ENCODE data around the gene BTRC. TPM values are rescaled to one million over a fixed set of nuclear protein-coding genes. Genes with fewer than 3 reads are reported as not detected.

Gene BTRC
- total RNA-seq, 1 experiment from 2014 or later = 12.2 TPM

DNA sequence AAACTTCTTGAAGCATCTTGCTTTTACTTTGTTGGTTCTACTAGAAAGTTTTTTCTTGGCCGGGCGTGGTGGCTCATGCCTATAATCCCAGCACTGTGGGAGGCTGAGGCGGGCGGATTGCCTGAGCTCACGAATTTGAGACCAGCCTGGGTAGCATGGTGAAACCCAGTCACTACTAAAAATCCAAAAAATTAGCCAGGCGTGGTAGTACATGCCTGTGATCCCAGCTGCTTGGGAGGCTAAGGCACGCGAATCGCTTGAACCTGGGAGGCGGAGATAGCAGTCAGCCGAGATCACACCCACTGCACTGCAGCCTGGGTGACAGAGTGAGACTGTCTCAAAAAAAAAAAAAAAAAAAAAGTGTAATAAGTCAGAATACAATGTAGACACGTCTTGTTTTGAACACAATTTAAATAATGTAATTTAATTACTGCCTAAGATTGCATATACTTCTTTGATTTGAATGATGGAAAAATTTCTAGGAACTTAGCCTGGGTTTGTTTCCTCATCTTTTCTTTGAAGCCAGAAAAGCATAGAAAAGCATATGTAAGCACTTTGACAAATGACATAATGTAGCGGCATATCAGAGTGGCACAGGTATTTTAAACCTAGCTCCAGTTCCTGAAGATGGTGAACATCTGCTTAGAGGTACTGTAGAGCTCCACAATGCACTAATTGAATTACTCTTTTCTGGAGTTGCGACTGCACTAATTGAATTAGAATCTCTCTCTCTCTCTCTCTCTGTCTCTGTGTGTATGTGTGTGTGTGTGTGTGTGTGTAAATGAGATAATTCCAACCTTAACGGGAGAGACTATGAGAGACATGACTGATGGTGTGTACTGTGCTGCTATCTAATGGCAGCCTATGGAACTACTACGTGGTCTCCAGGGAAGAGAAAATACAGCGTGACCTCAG is 87.8 kb downstream of the BTRC start:
- DNase-seq (ENCODE audit: extremely low read depth, low read depth) = peak; percentile 66

GRCh38 chr10:101442456-101442800 is 88.5 kb downstream of the BTRC start:
- no peak for DNase-seq (ENCODE audit: extremely low read depth, low read depth)

DNA sequence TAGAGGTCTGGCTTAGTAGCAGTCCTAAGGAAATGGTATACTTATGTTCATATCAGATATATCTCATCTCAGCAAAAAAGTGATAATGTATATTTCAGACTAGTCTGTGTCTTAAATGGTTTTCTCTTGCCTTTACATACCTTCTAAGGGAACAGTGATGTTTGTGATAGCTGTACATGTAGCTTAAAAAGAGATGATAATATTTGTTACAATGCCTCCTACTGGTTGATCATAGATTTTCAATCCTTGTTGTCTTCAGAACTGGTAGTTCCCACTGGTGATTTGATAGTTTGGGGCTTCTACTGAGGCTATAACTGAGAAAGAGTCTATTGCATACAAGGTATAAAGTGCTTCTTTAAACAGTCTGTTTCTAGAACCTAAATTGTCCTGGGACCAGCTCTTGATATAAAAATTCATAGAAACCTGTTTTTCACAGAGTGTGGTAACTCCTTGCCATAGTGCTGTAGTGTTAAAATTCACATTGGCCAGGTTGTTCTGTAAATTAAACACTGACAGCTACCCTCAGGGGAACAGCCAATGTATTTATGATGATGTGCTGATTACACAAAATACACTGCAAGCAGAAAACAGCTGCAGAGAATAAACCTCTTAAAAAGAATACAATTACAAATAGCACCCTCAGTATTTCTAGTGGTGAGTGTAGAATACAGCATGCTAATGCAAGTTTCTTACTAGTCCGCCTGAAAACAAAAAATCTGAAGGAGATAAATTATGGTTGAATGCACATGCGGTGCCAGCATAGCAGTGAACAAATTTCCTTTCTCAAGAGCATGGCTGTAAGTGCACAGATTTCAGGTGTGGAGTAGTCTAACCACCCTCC is 90.3 kb downstream of the BTRC start:
- DNase-seq (ENCODE audit: extremely low read depth, low read depth) = peak; percentile 25

- DNase-seq (ENCODE audit: extremely low read depth, low read depth) = no peak
These were observed 92.1 kb downstream of the BTRC start for GRCh38 chr10:101446071-101446470.

DNA sequence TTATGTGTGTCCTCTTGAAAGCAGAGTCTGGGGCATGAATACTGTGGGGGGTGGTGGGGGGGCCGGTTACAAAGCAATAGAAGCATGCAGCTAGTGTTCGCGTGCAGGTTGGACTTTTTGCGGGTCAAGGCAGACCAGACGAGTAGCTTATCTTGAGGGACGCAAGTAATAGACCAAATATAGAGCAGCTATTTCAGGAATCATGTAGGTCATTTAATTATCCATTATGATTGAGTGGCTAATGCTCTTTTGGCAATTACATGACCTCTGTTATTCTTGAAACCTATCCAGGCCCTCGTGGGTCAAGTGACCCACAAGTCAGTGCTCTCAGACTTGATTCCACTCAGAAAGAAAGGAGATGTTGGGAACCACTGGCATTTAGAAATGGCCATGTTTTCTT is 93.0 kb downstream of the BTRC start:
- DNase-seq (ENCODE audit: extremely low read depth, low read depth) = no peak

DNA sequence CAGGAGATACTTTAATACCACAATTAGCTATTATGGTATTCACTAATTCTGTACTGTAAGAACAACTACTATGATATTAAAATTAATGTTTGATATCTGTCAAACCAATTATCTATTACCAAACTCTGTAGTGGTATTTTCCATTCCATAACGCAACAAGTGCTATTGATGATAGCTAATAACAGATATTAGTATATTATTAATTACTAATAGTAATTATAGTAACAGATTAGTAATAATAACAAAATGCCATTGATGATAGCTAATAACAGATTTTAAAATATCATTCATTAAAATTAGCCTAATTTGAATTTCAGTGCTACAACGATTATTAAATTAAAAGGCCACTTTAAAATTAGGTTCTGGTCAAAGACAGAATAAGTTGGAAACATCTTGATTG is 93.5 kb downstream of the BTRC start:
- no peak for DNase-seq (ENCODE audit: extremely low read depth, low read depth)

GRCh38 chr10:101450277-101451080 is 96.5 kb downstream of the BTRC start:
- no peak for DNase-seq (ENCODE audit: extremely low read depth, low read depth)

GRCh38 chr10:101451261-101451660 is 97.3 kb downstream of the BTRC start:
- no peak for DNase-seq (ENCODE audit: extremely low read depth, low read depth)

DNA sequence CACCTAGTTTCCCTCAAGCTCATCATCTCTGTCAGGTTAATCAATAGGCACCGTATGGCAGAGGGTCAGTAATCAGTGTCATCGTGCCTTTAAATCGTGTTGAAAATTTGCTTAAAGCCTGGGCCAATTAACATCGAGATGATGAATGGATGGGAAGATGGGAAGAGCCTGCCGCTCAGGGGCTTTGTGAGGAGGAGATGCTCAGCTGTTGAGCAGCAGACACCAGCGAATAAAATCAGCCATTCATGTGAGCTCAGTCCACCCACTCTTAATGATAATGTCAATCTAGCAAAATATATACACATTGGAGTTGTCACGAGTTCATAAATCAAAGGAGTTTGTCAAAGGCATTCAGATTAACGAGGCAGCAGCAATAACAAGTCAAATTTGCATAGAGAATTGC is 97.7 kb downstream of the BTRC start:
- DNase-seq (ENCODE audit: extremely low read depth, low read depth) = no peak

- no peak for DNase-seq (ENCODE audit: extremely low read depth, low read depth)
These were observed 98.2 kb downstream of the BTRC start for GRCh38 chr10:101452176-101452575.

- no peak for DNase-seq (ENCODE audit: extremely low read depth, low read depth)
These were observed 98.6 kb downstream of the BTRC start for GRCh38 chr10:101452593-101452992.

DNA sequence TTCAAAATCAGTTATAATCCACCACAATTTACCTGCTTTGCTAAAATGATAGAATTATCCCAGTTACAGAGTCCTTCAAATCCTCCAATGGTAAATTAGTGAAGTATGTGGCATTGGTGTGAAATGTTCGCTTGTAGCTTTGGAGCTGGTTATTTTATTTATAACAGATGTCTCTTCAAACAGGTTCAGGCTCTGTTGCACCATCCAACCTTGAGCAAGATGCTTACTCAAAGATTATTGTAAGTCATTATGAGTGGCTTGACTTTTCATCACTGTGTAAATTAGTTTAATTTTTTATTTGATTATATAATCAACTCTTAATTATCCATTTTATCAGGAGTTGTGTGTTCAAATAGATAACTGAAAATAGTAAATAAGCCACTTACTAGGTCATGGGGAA is 99.4 kb downstream of the BTRC start:
- DNase-seq (ENCODE audit: extremely low read depth, low read depth) = no peak

DNA sequence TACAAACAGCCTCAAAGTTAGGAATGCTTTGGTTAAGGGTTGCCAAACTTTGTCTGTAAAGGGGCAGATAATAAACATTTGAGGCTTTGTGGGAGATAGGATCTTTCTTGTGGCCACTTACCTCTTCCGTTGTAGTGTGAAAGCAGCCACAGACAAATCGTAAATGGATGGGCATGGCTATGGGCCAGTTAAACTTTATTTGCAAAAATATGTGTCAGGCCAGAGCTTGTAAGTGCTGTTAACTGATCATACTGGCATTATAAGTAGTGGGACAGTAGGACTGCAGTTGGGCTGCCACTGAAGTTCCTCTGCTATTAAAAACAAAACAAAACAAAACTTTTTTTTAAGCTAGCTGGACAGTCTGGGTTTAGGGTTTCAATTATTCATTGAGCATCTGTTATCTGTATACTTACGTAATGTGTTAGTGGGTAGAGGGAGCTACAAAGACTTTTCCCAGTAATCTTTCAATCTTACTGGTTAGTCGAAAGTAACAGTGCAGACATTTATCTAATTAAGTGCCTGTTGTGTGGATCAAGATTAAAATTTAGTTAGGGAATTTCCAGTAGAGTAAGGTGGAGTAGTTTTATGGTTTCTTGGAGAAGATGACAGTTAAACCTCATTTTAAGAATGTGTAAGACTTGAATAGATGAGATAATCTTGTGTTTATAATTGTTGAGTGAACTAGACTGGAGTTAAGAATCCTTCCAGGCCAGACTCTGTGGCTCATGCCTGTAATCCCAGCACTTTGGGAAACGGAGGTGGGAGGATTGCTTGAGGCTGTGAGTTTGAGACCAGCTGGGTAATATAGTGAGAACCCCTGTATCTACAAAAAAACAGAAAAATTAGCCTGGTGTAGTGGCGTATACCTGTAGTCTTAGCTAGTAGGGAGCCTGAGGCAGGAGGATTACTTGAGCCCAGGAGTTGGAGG is 100.1 kb downstream of the BTRC start:
- DNase-seq (ENCODE audit: extremely low read depth, low read depth) = no peak

GRCh38 chr10:101458869-101459268 is 104.9 kb downstream of the BTRC start:
- DNase-seq (ENCODE audit: extremely low read depth, low read depth) = no peak

- no peak for DNase-seq (ENCODE audit: extremely low read depth, low read depth)
These were observed 110.1 kb downstream of the BTRC start for GRCh38 chr10:101464082-101464481.

DNA sequence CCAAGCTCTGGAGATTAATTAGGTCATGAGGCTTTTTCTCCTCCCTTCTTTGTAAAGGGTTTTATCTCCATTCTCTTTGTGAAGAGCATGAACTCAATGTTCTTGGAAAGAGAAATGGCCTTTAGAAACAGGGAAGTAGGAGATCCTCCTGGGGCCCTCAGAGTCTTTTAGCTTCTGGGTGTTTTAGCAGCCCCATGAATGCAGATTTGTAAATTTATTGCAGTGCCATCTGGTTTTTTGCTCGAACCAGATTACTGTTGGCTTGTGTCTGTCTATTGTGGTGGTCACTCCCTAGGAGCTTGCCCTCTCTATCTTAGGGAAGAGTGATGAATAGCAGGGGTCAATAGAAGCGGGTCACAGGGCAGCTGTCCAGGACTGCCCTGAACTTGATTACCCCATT is 110.6 kb downstream of the BTRC start:
- no peak for DNase-seq (ENCODE audit: extremely low read depth, low read depth)

GRCh38 chr10:101466016-101466912 is 112.3 kb downstream of the BTRC start:
- no peak for DNase-seq (ENCODE audit: extremely low read depth, low read depth)

DNA sequence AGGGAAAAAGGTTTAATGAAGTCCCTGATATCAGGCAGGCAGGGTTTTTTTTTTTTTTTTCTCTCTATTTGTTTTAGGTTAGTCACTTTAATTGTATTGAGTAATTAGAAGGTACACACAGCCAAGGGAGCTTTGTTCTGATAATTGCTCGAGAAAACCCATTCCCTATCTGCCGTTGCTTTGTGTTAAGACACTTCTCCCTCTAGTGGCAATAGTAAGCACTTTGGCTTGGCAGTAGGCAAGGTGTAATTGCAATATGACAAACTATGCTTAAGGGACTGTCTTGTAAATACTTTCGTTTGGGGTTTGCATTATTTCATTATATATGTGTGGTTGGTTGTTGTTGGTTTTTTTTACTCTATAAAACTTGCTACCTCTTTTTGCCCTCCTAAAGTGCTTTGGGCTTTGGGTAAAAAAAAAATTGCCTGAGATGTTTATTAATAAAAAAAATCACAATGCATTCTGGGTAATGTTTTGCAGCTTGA is 113.4 kb downstream of the BTRC start:
- peak; percentile 70 for DNase-seq (ENCODE audit: extremely low read depth, low read depth)

GRCh38 chr10:101468159-101468558 is 114.2 kb downstream of the BTRC start:
- no peak for DNase-seq (ENCODE audit: extremely low read depth, low read depth)

All from NCI-H460 (cell line).